SKM-1 (cell line): Measurements from ENCODE around the gene FGGY.

Experiments
- DNase-seq: peaks from one replicate; lab custom pipeline; 2025; ENCODE audit not compliant: unreplicated experiment; lab: John Stamatoyannopoulos, UW

Gene FGGY

GRCh38 chr1:59502009-59502691 lies 205.3 kb downstream of the FGGY start:
- no peak for DNase-seq

GRCh38 chr1:59504276-59504675 lies 207.4 kb downstream of the FGGY start:
- DNase-seq = no peak

DNA sequence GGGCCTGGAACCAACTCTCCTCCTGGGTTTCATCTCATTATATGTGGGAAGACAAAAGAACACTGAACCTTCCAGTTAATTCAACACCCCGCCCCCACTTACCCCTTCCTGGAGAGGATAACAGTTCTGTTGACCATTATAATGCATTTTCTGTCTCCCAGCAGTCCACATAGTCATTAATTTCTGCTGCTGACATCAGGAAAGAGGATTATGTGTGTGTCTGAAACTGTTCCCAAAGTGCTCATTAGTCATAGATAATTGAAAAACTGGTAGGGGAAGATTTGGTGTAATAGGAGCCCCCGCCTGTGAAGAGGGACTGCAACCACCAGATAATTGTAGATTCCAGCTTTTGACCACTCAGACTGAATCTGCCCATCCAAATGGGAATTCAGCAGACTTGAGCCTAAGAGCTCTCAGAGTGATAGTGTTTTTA lies 208.7 kb downstream of the FGGY start:
- no peak for DNase-seq

DNA sequence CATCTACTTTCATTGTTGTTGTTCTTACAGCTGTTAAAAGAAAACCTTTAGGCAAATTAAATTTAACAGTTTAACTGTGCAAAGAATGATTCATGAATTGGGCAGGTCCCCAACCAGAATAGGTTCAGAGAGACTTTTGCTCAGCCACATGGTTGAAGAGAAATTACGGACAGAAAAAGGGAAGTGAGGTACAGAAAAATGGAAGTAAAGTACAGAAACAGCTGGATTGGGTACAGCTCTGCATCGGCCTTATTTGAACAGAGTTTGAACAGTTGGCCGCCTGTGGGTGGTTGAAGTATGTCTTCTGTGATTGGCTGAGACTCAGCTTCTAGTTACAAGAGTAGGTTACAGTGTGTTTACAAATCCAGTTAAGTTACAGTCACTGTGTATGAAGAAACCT lies 210.1 kb downstream of the FGGY start:
- peak; percentile 56 for DNase-seq

DNA sequence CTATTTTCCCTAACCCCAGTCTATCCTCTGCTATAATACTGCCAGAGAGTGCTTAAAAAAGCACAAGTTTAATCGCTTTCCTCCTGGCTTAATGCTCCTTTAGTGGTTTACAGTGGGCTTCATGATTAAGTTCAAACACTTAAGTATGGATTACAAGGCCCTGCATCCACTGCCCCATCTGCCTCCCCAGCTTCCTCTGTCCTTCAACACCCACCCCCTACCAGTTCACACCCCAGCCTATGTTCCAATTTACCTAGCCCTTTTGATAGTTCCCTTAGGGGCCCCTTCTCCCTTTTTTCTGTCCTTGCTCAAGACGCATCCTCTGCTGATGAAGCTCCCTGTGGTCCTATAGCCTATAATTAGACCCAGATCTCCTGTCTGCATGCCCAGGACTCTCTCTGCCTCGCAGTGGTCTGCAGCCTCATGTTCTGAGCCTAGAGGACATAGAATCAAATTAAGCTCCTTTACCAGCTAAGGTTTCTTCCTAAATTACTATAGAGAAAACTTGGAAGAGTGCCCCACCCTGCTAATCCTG lies 212.5 kb downstream of the FGGY start:
- no peak for DNase-seq

GRCh38 chr1:59510249-59510648 lies 213.4 kb downstream of the FGGY start:
- DNase-seq = no peak

GRCh38 chr1:59511476-59512465 lies 214.9 kb downstream of the FGGY start:
- no peak for DNase-seq

- no peak for DNase-seq
These were observed 215.8 kb downstream of the FGGY start for GRCh38 chr1:59512702-59513101.

- DNase-seq = no peak
These were observed 217.4 kb downstream of the FGGY start for GRCh38 chr1:59514061-59514909.

- no peak for DNase-seq
These were observed 220.0 kb downstream of the FGGY start for GRCh38 chr1:59516881-59517280.

DNA sequence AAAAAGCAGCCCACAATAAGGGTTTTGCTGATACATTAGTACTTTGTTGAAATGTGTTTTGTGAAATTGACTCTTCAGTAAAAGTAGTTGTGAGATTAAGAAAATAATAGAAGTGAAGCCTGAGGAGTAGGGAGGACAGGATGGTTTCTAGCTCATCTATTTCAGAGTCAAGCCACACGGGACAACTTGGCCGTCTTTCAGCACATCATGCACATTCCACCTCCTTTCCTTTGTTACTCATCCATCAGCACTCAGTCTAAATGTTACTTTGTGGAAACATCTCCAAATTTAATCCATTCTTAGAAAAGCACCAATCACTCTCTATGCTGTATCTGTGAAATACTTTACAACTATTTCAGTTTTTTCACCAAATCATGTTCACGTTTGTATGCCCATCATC lies 223.3 kb downstream of the FGGY start:
- DNase-seq = no peak

DNA sequence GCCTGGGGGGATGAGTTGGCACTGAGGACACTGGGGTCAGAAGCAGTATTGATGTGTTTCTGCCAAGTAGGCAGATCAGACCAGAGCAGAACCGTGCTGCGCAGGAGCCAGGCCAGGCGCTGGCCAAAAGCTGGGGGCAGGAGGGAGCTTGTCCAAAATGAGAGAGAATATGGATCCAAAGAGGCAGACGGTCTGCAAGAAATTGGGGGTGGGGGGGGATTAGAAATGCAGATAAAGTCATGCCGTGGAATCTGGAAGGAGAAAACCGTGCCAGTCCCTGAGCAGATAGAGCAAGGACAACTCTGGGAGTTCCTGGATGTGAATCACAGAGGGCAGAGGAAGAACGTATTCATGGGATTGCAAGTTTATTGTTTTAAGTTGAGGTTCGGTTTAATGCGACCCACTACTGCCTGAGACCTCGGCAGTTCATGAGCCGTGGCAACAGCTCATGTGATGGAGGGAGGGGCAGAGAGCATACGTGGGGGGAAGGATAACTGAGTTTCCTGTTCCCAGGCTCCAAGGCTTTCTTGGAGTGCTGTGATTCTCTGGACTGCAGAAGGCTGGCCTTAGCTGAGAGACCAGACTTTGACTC lies 224.0 kb downstream of the FGGY start:
- no peak for DNase-seq

- DNase-seq = no peak
These were observed 224.6 kb downstream of the FGGY start for GRCh38 chr1:59521456-59521855.

DNA sequence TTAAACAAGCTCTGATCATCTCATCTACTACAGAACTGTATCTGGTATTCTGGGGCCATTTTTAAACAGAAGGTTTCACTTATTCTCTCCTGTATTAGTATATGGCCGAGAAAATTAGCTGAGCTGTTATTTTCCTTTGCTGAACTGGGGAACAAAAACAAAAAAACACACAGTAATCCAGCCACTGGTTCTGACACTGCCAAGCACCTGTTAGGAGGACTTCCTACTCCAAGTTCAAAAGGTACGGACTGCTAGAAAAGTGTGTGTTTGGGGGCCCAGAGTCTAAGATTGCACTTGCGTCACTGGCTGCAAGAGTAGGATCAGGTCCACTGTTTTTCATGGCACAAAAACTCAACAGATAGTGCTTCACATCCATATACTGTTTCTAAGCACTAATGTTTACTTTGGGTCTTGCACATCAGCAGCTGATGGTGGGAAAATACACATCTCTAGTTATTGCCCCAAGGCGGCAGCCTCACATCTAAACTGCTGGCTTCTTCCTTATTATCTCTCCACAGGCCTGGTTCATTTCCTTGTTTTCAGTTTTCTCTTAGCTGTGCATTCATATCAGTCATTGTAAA lies 226.1 kb downstream of the FGGY start:
- no peak for DNase-seq

DNA sequence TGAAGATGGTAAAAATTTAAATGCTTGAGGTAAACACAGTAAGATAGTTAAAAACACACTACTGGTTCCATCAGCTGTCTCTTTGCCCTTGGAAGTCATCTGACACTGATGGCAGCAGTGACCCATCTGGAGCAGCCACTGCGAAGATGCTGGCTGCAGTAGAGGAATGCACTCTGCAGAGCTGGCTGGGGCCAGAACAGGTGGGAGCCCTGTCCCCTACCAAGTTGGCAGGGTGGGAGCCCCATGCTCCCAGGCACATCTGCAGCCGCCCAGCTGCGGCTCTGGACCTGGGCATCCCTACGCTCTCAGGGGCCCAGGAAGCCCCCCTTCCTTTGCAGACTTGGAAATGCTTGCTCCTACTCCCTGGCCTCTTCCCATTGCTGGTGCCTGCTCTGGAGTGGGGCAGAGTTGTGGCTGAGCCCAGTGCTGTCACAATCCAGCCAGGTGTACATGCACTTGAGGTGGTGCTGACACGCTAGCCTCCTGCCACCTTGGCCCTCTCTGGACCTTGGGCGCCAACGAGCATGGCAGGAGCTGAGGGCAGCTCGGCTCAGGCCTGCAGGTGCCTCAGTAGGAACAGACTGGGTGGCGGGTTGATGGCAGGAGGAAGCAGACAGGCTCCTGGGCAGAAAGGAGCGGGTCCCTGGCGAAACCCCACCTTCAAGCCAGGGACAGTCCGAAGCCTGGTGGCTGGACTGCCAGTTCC lies 227.0 kb downstream of the FGGY start:
- no peak for DNase-seq

GRCh38 chr1:59526240-59526639 lies 229.3 kb downstream of the FGGY start:
- DNase-seq = no peak

DNA sequence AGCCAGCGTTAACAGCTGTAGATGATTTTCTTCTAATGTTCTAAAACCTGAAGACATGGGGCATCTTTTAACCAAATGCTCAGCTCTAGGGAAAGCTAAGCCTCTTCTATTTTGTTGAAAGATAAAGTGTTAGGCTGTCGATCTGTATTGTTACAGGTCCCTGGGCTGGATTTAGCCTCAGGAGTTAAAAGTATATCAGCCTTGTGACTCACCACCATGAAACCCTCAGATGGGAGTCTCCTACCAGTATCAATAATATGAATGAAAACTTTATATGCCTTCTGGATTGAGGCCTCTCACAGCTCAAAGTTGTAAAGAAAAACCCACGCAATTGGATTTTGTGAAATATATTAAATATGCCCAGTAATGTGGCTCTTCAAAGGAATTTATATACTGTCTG lies 231.6 kb downstream of the FGGY start:
- DNase-seq = no peak

GRCh38 chr1:59528900-59529299 lies 232.0 kb downstream of the FGGY start:
- no peak for DNase-seq

GRCh38 chr1:59530119-59530518 lies 233.2 kb downstream of the FGGY start:
- no peak for DNase-seq

DNA sequence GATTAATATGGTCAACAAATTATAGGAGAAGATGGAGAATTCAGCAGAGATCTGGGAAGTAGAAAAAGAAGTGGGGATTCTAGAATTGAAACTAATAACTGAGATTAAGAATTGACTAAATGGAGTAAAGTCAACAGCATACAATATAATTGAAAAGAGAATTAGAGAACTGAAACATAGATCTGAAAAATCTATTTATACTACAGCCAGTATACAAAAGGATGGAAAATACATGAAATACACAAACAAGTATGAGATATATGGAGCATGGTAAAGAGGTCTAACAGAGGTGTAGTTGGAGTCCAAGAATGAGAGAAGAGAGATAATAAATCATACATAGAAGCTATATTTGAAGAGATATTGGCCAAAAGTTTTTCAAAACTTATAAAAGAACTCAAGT lies 235.2 kb downstream of the FGGY start:
- DNase-seq = no peak
